ENCODE measurements around the gene SLC25A23.

SLC25A23 gene

DNA sequence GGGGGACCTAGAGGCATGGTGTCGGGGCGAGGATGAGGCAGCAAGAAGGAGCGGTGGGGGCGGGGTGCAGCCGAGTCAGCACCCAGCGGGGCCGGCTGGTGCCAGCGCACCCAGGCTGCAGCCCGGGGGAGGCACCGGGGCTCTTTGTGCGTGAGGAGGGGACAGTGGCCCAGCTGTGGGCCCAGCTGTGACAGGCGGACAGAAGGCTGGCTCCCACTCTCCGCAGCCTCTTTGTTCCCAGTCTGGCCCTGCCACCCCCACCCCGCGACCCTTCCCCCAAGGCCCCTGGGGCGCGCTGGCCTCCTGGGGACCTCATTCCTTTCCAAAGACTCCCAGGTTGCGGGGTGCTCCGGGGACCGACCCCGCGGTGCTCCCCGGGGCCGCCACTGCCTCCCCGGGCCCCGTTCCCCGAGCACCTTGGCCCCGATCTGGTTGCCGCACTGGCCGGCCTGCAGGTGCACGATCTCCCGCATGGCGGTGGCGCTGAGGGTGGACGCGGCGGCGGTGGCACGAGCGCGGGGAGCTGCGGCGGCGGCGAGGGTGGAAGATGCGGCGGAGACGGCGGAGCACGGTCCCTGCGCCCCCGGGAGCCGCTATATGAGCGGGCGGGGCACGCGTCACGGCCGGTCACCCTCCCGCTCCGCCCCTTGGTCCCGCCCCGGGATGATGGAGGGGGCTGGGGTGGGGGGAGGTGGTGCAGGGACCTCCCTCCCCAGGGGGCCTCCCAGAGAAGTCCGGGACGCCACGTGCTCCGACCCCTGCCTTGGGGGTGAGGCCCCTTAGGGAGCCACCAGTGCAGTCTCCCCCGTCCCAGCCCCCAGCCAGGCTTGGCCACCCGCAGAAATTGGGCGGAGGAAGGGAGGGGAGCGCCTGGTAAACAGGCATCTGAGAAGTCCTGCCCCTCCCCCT, 42.4 kb upstream of the SLC25A23 start, which contains the start of gene TUBB4A:
Gene TUBB4A (minus strand): TSS at position 570 of the 909 bp plus-strand sequence. CDS start 97 bp downstream, at position 473.
- Histone ChIP-seq H4K20me1 (ENCODE audit: insufficient read depth, low read length) (no peaks in the 10 kb centered on the region), H3K9me3 (replicated peaks; ENCODE audit: insufficient read depth, low read length) (no peaks in the 10 kb centered on the region), H3K79me2 (ENCODE audit: low read length) (no peaks in the 10 kb centered on the region), H3K4me3 (ENCODE audit: low read length) (peak within 1 kb of the TSS; percentile 52), H3F3A (ENCODE audit: insufficient read depth, low read length) (no peaks in the 10 kb centered on the region; the same call in 1 of the 2 replicates), H3K27me3 (replicated peaks; ENCODE audit: insufficient read depth, low read length) (peaks cover 52% of the 10 kb centered on the region), H3K9me2 (replicated peaks; ENCODE audit: insufficient read depth, low read length) (no peaks in the 10 kb centered on the region), H3K4me2 (ENCODE audit: low read depth, low read length) (peak within 1 kb of the TSS; percentile 89), H3K27ac (ENCODE audit: low read length) (no peak within 1 kb of the TSS), H3K4me1 (ENCODE audit: low read length) (peaks cover 5% of the 10 kb centered on the region; the same call in 1 of the 2 replicates), H2AFZ (ENCODE audit: low read length) (peak within 1 kb of the TSS; percentile 83), H3K36me3 (replicated peaks; ENCODE audit: insufficient read depth, low read length) (no peaks in the 10 kb centered on the region), H3K9ac (ENCODE audit: low read length) (peak within 1 kb of the TSS; percentile 22; the same call in 1 of the 2 replicates)
- DNase-seq: no peak
- no peak for TF ChIP-seq EZH2 (optimal IDR thresholded peaks at IDR 0.05; ENCODE audit: low read depth, low read length)
- TF ChIP-seq, protein P1, sequence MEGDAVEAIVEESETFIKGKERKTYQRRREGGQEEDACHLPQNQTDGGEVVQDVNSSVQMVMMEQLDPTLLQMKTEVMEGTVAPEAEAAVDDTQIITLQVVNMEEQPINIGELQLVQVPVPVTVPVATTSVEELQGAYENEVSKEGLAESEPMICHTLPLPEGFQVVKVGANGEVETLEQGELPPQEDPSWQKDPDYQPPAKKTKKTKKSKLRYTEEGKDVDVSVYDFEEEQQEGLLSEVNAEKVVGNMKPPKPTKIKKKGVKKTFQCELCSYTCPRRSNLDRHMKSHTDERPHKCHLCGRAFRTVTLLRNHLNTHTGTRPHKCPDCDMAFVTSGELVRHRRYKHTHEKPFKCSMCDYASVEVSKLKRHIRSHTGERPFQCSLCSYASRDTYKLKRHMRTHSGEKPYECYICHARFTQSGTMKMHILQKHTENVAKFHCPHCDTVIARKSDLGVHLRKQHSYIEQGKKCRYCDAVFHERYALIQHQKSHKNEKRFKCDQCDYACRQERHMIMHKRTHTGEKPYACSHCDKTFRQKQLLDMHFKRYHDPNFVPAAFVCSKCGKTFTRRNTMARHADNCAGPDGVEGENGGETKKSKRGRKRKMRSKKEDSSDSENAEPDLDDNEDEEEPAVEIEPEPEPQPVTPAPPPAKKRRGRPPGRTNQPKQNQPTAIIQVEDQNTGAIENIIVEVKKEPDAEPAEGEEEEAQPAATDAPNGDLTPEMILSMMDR (IDR thresholded peaks at IDR 0.05; ENCODE audit: low read length): 0 out of 2 replicates have a peak, but pooled peaks have one; percentile 10

DNA sequence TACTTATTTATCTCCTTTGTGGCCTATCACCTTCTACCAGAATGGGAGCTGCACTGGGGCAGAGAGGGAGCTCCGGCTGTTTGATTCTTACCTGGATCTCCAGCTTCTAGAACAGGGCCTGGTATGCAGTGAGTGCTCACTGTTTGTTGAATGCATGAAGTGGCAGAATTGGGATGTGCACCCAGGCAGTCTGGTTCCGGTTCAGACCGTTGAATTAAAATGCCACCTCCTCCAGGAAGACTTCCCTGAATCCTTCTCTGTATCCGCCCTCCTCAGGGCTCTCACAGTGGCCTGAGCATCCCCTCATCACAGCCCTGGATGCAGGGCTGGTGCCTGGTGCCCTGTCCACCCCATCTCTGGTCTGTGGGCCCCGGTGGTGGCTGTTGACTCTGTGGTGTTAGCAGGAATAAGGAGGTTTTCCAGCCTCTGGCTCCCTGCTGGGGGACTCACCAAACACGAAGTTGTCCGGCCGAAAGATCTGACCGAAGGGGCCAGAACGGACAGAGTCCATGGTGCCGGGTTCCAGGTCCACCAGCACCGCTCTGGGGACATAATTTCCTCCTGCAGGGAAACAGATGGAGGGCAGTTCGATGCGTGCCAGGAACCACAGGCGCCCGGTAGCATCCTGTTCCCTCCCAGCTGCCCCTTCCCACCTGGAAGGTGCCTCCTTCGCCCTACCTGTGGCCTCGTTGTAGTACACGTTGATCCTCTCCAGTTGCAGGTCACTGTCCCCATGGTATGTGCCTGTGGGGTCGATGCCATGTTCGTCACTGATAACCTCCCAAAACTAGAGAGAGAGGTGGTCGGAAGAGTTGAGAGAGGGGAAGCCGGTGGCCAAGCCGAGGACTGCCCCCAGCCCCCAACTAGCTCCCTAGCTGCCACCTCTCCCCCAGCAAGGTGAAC, 41.5 kb upstream of the SLC25A23 start:
- no peaks in the 10 kb centered on the region for H3K36me3 ChIP-seq (replicated peaks; ENCODE audit: insufficient read depth, low read length)
- peak overlapping the region; percentile 89 for H3K4me2 ChIP-seq (ENCODE audit: low read depth, low read length)
- no peaks in the 10 kb centered on the region for H4K20me1 ChIP-seq (ENCODE audit: insufficient read depth, low read length)
- TF ChIP-seq, protein P1 (IDR thresholded peaks at IDR 0.05; ENCODE audit: low read length): no peak
- no peak for TF ChIP-seq EZH2 (optimal IDR thresholded peaks at IDR 0.05; ENCODE audit: low read depth, low read length)
- TF ChIP-seq EZH2phosphoT487 (IDR thresholded peaks at IDR 0.05; ENCODE audit: low read length): no peak
- no peaks in the 10 kb centered on the region for H3K9me2 ChIP-seq (replicated peaks; ENCODE audit: insufficient read depth, low read length)
- no peaks in the 10 kb centered on the region for H3K9me3 ChIP-seq (replicated peaks; ENCODE audit: insufficient read depth, low read length)
- no peak overlapping the region for H3K9ac ChIP-seq (ENCODE audit: low read length)
- H3K27me3 ChIP-seq (replicated peaks; ENCODE audit: insufficient read depth, low read length): peaks cover 52% of the 10 kb centered on the region
- no peaks in the 10 kb centered on the region for H3K79me2 ChIP-seq (ENCODE audit: low read length)
- H3K4me3 ChIP-seq (ENCODE audit: low read length): no peak overlapping the region
- no peak for DNase-seq
- H2AFZ ChIP-seq (ENCODE audit: low read length): no peak overlapping the region
- H3K27ac ChIP-seq (ENCODE audit: low read length): no peak overlapping the region
- H3F3A ChIP-seq (ENCODE audit: insufficient read depth, low read length): no peaks in the 10 kb centered on the region; the same call in 1 of the 2 replicates
- peaks cover 5% of the 10 kb centered on the region; the same call in 1 of the 2 replicates for H3K4me1 ChIP-seq (ENCODE audit: low read length)

DNA sequence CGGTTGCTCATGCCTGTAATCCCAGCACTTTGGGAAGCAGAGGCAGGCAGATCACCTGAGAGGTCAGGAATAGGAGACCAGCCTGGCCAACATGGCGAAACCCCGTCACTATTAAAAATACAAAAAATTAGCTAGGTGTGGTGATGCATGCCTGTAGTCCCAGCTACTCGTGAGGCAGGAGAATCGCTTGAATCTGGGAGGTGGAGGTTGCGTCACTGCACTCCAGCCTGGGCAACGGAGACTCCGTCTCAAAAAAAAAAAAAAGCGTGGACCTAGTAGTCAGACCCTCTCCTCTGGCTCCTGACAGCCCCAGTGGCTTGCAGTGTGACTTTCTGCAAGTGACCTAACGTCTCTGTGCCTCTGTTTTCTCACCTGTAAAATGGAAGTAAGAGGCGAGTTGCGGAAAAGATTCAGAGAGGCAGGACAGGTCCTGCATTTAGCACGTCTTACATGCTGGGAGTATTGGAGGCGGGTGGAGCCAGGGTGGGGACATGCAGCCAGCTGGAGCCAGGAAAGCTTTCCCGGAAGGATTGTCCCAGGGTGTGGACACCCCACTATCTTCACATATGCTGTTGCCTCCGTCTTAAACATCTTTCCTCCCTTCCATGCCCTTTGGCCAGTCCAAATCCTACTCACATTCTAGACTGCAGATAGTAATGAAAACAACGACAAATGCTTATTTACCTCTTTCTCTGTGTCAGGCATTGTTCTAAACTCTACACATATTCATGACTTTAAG, 39.6 kb upstream of the SLC25A23 start:
- H3K79me2 ChIP-seq (ENCODE audit: low read length): no peaks in the 10 kb centered on the region
- TF ChIP-seq EZH2phosphoT487 (IDR thresholded peaks at IDR 0.05; ENCODE audit: low read length) (no peak), EZH2 (optimal IDR thresholded peaks at IDR 0.05; ENCODE audit: low read depth, low read length) (no peak)
- TF ChIP-seq, protein P1 (IDR thresholded peaks at IDR 0.05; ENCODE audit: low read length): no peak
- H3K9me3 ChIP-seq (replicated peaks; ENCODE audit: insufficient read depth, low read length): no peaks in the 10 kb centered on the region
- H2AFZ ChIP-seq (ENCODE audit: low read length): no peak overlapping the region
- no peak overlapping the region for H3K27ac ChIP-seq (ENCODE audit: low read length)
- no peak overlapping the region for H3K4me2 ChIP-seq (ENCODE audit: low read depth, low read length)
- no peaks in the 10 kb centered on the region for H3F3A ChIP-seq (ENCODE audit: insufficient read depth, low read length)
- H3K9me2 ChIP-seq (replicated peaks; ENCODE audit: insufficient read depth, low read length): no peaks in the 10 kb centered on the region
- no peak overlapping the region for H3K9ac ChIP-seq (ENCODE audit: low read length)
- no peak for DNase-seq
- no peak overlapping the region for H3K4me3 ChIP-seq (ENCODE audit: low read length)
- no peaks in the 10 kb centered on the region for H3K36me3 ChIP-seq (replicated peaks; ENCODE audit: insufficient read depth, low read length)
- H3K4me1 ChIP-seq (ENCODE audit: low read length): peaks cover 5% of the 10 kb centered on the region; the same call in 1 of the 2 replicates
- peaks cover 57% of the 10 kb centered on the region for H3K27me3 ChIP-seq (replicated peaks; ENCODE audit: insufficient read depth, low read length)
- no peaks in the 10 kb centered on the region for H4K20me1 ChIP-seq (ENCODE audit: insufficient read depth, low read length)
